Measurements from ENCODE around the gene KIR2DL3. TPM values are rescaled to one million over a fixed set of nuclear protein-coding genes. Genes with fewer than 3 reads are reported as not detected.
"Not testable (repeated sequence)": the region's sequence is repeated elsewhere in the genome, so short reads cannot be mapped to it uniquely, and the experiment has no call there.

KIR2DL3 gene
- polyA plus RNA-seq (2011; rRNA removed) (not detected in 2 replicates), polyA minus RNA-seq (2011; rRNA and poly(A)+ RNA removed) (not detected in 2 replicates)

GRCh38 chr19:54738306-54738705 lies at the start of gene KIR2DL3:
Gene KIR2DL3 (plus strand): TSS chr19:54738513. CDS start chr19:54738546, 33 bp downstream.
- POLR2A ChIA-PET; H3K27me3 ChIP-seq (ENCODE audit: control insufficient read depth, insufficient read depth, low read length); H3K36me3 ChIP-seq (ENCODE audit: control insufficient read depth, insufficient read depth, low read length); H3K4me3 ChIP-seq (ENCODE audit: low read depth, low read length); DNase-seq (ENCODE audit: low read depth); CTCF ChIA-PET: not testable (repeated sequence)

DNA sequence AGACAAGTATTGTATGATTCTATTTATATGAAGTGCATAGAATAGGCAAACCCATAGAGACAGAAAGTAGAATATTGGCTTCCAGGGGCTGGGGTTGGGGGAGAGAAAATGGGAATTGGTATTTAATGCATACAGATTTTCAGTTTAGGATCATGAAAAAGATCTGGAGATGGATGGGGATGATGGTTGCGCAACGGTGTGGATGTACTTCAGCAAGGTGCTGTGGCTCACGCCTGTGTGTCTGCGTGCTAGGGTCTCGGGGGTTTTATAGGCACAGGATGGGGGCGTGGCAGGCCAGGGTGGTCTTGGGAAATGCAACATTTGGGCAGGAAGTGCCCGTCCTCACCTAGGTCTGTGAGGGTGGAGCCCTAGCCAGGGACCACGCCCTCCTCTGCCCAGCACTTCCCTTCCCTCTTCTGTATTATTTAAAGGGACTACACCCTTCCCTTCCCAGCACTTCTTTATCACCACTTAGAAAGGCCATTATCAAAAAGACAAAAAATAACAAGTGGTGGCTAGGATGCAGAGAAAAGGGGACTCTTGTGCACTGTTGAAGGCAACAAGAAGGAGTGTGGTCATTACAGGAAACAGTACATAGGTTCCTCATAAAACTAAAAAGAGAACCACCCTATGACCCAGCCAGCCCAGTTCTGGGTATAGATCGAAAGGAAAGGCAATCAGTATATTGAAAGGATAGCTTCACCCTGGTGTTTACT lies 46.6 kb upstream of the KIR2DL3 start:
- TF ChIP-seq, protein P1, sequence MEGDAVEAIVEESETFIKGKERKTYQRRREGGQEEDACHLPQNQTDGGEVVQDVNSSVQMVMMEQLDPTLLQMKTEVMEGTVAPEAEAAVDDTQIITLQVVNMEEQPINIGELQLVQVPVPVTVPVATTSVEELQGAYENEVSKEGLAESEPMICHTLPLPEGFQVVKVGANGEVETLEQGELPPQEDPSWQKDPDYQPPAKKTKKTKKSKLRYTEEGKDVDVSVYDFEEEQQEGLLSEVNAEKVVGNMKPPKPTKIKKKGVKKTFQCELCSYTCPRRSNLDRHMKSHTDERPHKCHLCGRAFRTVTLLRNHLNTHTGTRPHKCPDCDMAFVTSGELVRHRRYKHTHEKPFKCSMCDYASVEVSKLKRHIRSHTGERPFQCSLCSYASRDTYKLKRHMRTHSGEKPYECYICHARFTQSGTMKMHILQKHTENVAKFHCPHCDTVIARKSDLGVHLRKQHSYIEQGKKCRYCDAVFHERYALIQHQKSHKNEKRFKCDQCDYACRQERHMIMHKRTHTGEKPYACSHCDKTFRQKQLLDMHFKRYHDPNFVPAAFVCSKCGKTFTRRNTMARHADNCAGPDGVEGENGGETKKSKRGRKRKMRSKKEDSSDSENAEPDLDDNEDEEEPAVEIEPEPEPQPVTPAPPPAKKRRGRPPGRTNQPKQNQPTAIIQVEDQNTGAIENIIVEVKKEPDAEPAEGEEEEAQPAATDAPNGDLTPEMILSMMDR (IDR thresholded peaks at IDR 0.05; ENCODE audit: insufficient read depth, low read depth, low read length) = no peak
- no peak overlapping the region for H3K4me3 ChIP-seq (ENCODE audit: low read depth, low read length)
- no peaks in the 10 kb centered on the region for H3K36me3 ChIP-seq (ENCODE audit: control insufficient read depth, insufficient read depth, low read length)
- CTCF ChIA-PET = no interaction called here
- POLR2A ChIA-PET = no interaction called here
- DNase-seq (ENCODE audit: low read depth) = no peak
- H3K27me3 ChIP-seq (ENCODE audit: control insufficient read depth, insufficient read depth, low read length) = no peaks in the 10 kb centered on the region

DNA sequence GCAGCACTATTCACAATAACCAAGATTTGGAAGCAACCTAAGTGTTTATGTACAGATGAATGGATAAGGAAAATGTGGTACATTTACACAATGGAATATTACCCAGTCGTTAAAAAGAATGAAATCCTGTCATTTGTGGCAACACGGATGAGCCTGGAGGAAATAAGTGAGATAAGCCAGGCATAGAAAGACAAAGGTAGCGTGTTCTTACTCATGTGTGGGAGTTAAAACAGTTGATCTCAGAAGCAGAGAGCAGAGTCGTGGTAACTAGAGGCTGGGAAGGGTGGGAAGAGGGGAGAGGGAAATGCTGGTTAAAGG lies 46.1 kb upstream of the KIR2DL3 start:
- CTCF ChIA-PET = no interaction called here
- H3K36me3 ChIP-seq (ENCODE audit: control insufficient read depth, insufficient read depth, low read length) = no peaks in the 10 kb centered on the region
- TF ChIP-seq, protein P1 (IDR thresholded peaks at IDR 0.05; ENCODE audit: insufficient read depth, low read depth, low read length) = no peak
- H3K4me3 ChIP-seq (ENCODE audit: low read depth, low read length) = no peak overlapping the region
- H3K27me3 ChIP-seq (ENCODE audit: control insufficient read depth, insufficient read depth, low read length) = no peaks in the 10 kb centered on the region
- DNase-seq (ENCODE audit: low read depth) = no peak
- POLR2A ChIA-PET = no interaction called here

DNA sequence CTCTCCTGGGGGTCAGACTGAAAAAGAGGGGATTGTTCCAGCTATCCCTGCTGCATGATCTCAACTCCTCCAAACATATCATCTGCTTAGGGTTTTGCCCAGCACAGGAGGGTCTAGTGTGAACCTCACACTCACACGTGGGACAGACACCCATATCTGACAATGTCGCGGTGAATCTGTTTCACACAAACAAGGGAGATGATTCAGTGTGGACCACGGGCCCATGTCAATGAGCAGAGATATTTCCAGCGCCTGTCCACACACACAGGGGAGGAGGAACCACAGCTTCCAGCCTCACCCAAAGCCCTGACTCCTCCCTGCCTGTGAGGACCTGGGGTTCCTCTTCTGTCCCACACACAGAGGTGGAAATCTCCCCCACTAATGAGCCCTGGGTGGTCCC lies 43.7 kb upstream of the KIR2DL3 start:
- no peaks in the 10 kb centered on the region for H3K36me3 ChIP-seq (ENCODE audit: control insufficient read depth, insufficient read depth, low read length)
- TF ChIP-seq, protein P1 (IDR thresholded peaks at IDR 0.05; ENCODE audit: insufficient read depth, low read depth, low read length) = no peak
- H3K4me3 ChIP-seq (ENCODE audit: low read depth, low read length) = no peak overlapping the region
- ChIA-PET CTCF (interaction anchor here (0.6 to 1.6 kb wide), 2 partner anchors 18 to 40 kb away, joined by 3 to 4 read pairs; no protein-coding TSS in a partner anchor), POLR2A (no interaction called here)
- H3K27me3 ChIP-seq (ENCODE audit: control insufficient read depth, insufficient read depth, low read length) = no peaks in the 10 kb centered on the region
- no peak for DNase-seq (ENCODE audit: low read depth)

- no peak overlapping the region for H3K4me3 ChIP-seq (ENCODE audit: low read depth, low read length)
- ChIA-PET POLR2A (no interaction called here), CTCF (no interaction called here)
- H3K36me3 ChIP-seq (ENCODE audit: control insufficient read depth, insufficient read depth, low read length) = no peaks in the 10 kb centered on the region
- DNase-seq (ENCODE audit: low read depth) = no peak
- TF ChIP-seq, protein P1 (IDR thresholded peaks at IDR 0.05; ENCODE audit: insufficient read depth, low read depth, low read length) = no peak
- no peaks in the 10 kb centered on the region for H3K27me3 ChIP-seq (ENCODE audit: control insufficient read depth, insufficient read depth, low read length)
These were observed 42.2 kb upstream of the KIR2DL3 start for GRCh38 chr19:54696117-54696548.

GRCh38 chr19:54696766-54697165 lies 41.5 kb upstream of the KIR2DL3 start:
- Histone ChIP-seq H3K36me3 (ENCODE audit: control insufficient read depth, insufficient read depth, low read length) (no peaks in the 10 kb centered on the region), H3K4me3 (ENCODE audit: low read depth, low read length) (no peak overlapping the region), H3K27me3 (ENCODE audit: control insufficient read depth, insufficient read depth, low read length) (no peaks in the 10 kb centered on the region)
- TF ChIP-seq, protein P1 (IDR thresholded peaks at IDR 0.05; ENCODE audit: insufficient read depth, low read depth, low read length) = no peak
- ChIA-PET POLR2A (no interaction called here), CTCF (no interaction called here)
- DNase-seq (ENCODE audit: low read depth) = no peak

DNA sequence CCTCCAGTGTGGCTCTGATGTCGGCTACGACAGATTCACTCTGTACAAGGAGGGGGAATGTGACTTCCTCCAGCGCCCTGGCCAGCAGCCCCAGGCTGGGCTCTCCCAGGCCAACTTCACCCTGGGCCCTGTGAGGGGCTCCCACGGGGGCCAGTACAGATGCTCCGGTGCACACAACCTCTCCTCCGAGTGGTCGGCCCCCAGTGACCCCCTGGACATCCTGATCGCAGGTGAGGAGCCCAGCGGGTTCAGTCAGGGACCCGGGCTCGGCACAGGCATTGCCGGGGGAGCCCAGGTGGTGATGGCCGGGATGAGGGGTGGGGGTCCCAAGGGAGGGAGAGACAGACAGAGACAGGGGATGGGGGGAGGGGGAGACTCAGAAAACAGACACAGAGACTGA lies 40.6 kb upstream of the KIR2DL3 start:
- H3K36me3 ChIP-seq (ENCODE audit: control insufficient read depth, insufficient read depth, low read length); DNase-seq (ENCODE audit: low read depth); H3K4me3 ChIP-seq (ENCODE audit: low read depth, low read length); CTCF ChIA-PET; POLR2A ChIA-PET; H3K27me3 ChIP-seq (ENCODE audit: control insufficient read depth, insufficient read depth, low read length): not testable (repeated sequence)
